Limb (tissue), 2 donors: ENCODE data around the gene IZUMO1.
"Not testable (repeated sequence)": the region's sequence is repeated elsewhere in the genome, so short reads cannot be mapped to it uniquely, and the experiment has no call there.

Experiments
- DNase-seq, 2 donors: peaks; one replicate each; pipeline ENCODE4 v3.0.0-alpha.2; 2016; ENCODE audit errors: extremely low spot score in 2 of 2

IZUMO1 gene

GRCh38 chr19:48746738-48747575 lies at the start of gene IZUMO1:
Gene IZUMO1, minus strand, starts transcription at chr19:48746909. Its CDS starts 1,050 bp downstream, at chr19:48745859.
- peak; percentile 85 to 90 for DNase-seq

- DNase-seq, result no peak
Observed at GRCh38 chr19:48795685-48796070, 49.0 kb upstream of the IZUMO1 start.

- peak; percentile 95 to 96 for DNase-seq
Observed at GRCh38 chr19:48795055-48795684, 48.5 kb upstream of the IZUMO1 start.

- no peak for DNase-seq
Observed at GRCh38 chr19:48794291-48794690, 47.6 kb upstream of the IZUMO1 start.

- DNase-seq, result no peak
Observed at GRCh38 chr19:48793271-48793670, 46.6 kb upstream of the IZUMO1 start.

GRCh38 chr19:48787331-48787730 lies 40.6 kb upstream of the IZUMO1 start:
- not testable (repeated sequence) for DNase-seq

- DNase-seq, result not testable (repeated sequence)
Observed at GRCh38 chr19:48786422-48786821, 39.7 kb upstream of the IZUMO1 start.

GRCh38 chr19:48784527-48784926 lies 37.8 kb upstream of the IZUMO1 start:
- no peak for DNase-seq

- DNase-seq, result no peak
Observed at GRCh38 chr19:48780631-48781391, 34.1 kb upstream of the IZUMO1 start.

GRCh38 chr19:48779636-48780035 lies 32.9 kb upstream of the IZUMO1 start:
- no peak for DNase-seq

- DNase-seq, result no peak
Observed at GRCh38 chr19:48777720-48778119, 31.0 kb upstream of the IZUMO1 start.

- no peak for DNase-seq
Observed at GRCh38 chr19:48777139-48777538, 30.4 kb upstream of the IZUMO1 start.

- DNase-seq, result no peak
Observed at GRCh38 chr19:48772503-48772953, 25.8 kb upstream of the IZUMO1 start.

- no peak for DNase-seq
Observed at GRCh38 chr19:48770734-48771472, 24.2 kb upstream of the IZUMO1 start.

- no peak for DNase-seq
Observed at GRCh38 chr19:48770266-48770665, 23.6 kb upstream of the IZUMO1 start.

- DNase-seq, result no peak
Observed at GRCh38 chr19:48768994-48769713, 22.4 kb upstream of the IZUMO1 start.

GRCh38 chr19:48768171-48768753 lies 21.6 kb upstream of the IZUMO1 start:
- DNase-seq, result not testable (repeated sequence)

GRCh38 chr19:48765816-48766215 lies 19.1 kb upstream of the IZUMO1 start:
- DNase-seq, result not testable (repeated sequence)

GRCh38 chr19:48760504-48761205 lies 13.9 kb upstream of the IZUMO1 start:
- DNase-seq, result no peak

GRCh38 chr19:48757741-48758144 lies 11.0 kb upstream of the IZUMO1 start:
- DNase-seq, result no peak
